Hippocampal formation (tissue), 2 donors: ENCODE measurements around the gene WDR88.
"Not testable (repeated sequence)": the region's sequence is repeated elsewhere in the genome, so short reads cannot be mapped to it uniquely, and the experiment has no call there.

ENCODE experiments used
- DNase-seq, 2 donors: peaks; one replicate each; lab custom pipeline; 2025; lab: John Stamatoyannopoulos, UW

WDR88 gene

DNA sequence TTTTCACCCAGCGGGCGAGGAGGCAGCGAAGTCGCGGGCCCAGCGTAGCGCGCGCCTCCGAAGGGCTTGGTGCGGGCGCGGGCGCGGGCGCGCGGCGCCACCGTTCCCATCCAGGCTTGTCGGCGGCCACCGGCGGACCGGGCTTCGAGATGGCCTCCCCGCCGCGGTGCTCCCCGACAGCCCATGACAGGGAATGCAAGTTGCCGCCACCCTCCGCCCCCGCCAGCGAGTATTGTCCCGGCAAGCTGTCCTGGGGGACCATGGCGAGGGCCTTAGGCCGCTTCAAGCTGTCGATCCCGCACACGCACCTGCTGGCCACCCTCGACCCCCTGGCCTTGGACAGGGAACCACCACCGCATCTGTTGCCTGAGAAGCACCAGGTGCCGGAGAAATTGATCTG, at the start of gene WDR88:
Gene WDR88 (plus strand): TSS at position 94 of the 400 bp plus-strand sequence. CDS start 56 bp downstream, at position 150.
- DNase-seq = no peak

- no peak for DNase-seq
Measured at GRCh38 chr19:33085570-33086128, 46.3 kb upstream of the WDR88 start.

GRCh38 chr19:33086955-33087354, 45.0 kb upstream of the WDR88 start:
- DNase-seq = no peak

DNA sequence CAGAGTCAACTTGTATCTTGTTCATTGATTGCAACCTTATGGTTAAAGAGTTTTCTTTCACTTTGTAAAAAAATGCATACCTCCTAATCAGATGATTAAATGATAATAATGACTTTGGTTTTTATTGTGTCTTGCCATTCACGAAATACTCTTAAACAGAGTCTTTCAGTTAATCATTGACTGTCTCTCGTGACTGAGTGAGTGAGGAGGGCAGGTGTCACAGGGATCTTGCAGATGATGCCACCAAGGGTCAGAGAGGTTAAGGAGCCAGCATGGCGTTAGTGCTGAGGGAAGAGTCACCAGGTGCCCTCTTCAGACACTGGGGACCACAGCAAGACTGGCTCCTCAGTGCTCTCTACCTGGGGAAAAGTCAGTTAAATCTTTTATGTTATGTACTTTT, 42.9 kb upstream of the WDR88 start:
- no peak for DNase-seq

GRCh38 chr19:33090179-33090578, 41.7 kb upstream of the WDR88 start:
- no peak for DNase-seq

- no peak for DNase-seq
Measured at GRCh38 chr19:33093420-33094210, 38.3 kb upstream of the WDR88 start.

DNA sequence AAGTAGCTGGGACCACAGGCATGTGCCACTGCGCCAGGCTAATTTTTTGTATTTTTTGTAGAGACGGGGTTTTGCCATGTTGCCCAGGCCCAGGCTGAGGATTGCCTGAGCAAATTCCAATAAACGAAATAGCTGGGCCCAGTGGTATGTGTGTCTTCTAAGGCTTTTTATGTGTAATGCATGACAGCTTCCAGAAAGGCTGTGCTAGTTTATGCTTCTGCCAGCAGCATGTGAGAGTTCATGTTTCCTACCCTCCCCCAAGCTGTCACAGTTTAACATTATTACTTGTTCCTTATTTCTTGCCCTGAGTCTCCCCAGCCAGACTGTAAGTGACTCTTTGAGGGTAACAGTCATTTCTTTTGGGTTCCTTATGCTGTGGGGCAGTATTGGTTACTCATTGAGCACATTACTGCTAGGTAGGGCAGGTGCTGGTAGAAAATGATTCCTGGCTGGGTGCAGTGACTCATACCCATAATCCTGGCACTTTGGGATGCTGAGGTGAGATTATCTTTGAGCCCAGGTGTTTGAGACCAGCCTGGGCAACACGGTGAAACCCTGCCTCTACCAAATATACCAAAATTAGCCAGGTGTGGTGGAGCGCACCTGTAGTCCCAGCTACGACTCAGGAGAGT, 37.4 kb upstream of the WDR88 start:
- no peak for DNase-seq

DNA sequence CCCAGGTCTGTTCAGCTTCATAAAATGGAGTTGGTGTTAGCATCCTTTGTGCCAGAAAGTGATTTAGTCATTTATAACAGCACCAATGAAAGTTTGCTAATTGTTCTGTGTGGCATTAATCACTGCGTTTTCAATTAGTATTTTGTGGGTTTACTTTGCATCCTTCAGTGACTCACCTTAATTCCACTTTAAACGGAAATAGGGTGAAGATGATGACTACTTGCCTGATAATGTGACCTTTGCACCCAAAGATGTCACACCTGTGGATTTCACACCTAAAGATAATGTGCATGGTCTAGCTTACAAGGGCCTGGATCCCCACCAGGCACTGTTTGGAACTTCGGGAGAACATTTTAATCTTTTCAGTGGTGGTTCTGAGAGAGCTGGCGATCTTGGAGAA, 35.9 kb upstream of the WDR88 start:
- DNase-seq = no peak

- no peak for DNase-seq
Measured at GRCh38 chr19:33098055-33098534, 33.8 kb upstream of the WDR88 start.

- no peak for DNase-seq
Measured at GRCh38 chr19:33100894-33101644, 30.8 kb upstream of the WDR88 start.

GRCh38 chr19:33102893-33103292, 29.0 kb upstream of the WDR88 start:
- no peak for DNase-seq

DNA sequence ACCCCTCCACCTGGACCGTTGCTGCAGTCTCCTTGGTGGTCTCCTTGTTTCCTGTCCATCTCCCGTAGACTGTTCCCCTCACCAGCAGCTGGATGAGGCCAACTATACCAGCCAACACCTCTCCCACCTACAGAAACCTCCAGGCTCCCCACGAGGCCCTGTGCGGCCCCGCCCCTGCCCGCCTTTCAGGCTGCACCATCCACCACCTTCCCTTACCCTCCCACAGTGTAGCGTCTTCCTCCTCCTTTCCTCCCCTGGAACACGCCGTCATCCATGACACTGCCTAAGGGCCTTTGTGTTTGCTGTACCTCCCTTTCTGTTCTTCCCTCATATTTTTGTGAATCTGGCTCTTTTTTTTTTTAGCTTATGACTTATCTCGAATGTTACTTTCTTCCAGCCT, 23.8 kb upstream of the WDR88 start:
- DNase-seq = no peak

GRCh38 chr19:33110137-33110910, 21.6 kb upstream of the WDR88 start:
- no peak for DNase-seq

GRCh38 chr19:33111587-33111986, 20.3 kb upstream of the WDR88 start:
- DNase-seq = no peak

DNA sequence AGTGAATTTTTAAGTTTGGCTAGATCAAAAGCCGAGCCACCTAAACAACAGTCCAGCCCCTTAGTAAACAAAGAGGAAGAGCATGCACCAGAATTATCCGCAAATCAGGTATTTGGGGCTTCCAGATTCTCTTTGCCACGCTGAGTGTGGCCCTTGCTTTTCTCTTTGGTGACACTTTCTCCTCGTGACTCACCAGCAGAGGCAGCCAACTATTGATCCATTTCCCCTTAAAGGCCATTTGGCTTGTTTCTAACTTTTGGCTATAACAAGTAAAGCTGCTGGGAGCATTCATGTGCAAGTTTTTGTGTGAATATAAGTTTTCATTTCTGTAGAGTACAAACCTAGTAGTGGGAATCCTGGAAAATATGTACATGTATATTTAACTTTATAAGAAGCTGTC, 17.6 kb upstream of the WDR88 start:
- DNase-seq = no peak

DNA sequence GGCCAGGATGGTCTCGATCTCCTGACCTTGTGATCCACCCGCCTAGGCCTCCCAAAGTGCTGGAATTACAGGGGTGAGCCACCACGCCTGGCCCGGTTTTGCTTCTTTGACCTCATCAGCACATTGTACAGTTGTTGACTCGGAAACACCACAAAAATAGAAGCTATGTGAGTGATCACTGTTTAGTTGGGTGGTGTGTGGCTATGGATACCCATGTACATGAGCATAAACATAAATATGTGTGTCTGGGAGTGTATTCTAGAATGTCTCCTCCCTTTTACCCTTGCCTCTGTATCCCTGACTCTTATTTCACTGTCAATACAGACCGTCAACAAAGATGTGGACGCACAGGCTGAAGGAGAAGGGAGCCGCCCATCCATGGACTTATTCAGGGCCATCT, 14.4 kb upstream of the WDR88 start:
- no peak for DNase-seq

GRCh38 chr19:33118643-33119042, 13.3 kb upstream of the WDR88 start:
- DNase-seq = no peak

- no peak for DNase-seq
Measured at GRCh38 chr19:33124207-33125098, 7.5 kb upstream of the WDR88 start.

DNA sequence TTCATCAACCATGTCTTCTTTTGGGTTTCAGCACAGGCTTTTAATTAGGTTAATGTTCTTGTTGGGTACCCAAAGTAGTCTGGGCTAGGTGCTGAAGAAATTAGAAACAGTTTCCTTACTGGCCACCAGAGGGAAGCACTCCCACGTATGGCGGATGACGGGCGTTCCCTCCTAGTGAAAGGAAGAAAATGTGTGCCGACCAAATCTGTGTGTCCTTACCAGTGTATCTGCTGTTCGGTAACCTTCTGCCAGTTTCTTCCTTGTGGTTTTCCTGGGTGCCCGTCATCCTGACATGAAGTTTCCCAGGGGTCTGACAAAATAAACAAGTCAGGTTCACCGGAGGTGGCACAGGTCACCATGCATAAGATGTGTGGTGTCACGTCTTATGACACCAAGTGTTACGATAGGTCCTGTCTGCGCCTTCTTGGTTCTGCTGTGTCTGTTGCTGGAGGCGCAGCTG, 6.0 kb upstream of the WDR88 start:
- DNase-seq = peak; percentile 20 to 45

DNA sequence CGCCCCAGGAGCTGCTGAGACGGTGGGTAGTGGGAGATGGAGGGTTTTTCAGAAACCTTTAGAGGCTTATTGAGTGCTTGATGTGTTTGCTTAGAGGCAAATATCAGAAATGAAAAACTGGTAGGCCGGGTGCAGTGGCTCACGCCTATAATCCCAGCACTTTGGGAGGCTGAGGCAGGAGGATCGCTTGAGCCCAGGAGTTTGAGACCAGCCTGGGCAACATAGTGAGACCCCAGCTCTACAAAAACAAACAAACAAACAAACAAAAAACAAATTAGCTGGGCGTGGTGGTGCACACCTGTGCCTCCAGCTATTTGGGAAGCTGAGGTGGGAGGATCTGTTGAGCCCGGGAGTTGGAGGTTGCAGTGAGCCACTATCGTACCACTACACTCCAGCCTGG, 5.2 kb upstream of the WDR88 start:
- DNase-seq = not testable (repeated sequence)
